ENCODE results near the gene GADD45GIP1.
"Not testable (repeated sequence)": the region's sequence is repeated elsewhere in the genome, so short reads cannot be mapped to it uniquely, and the experiment has no call there.

The GADD45GIP1 gene

GRCh38 chr19:12932392-12933286 lies 24.4 kb downstream of the GADD45GIP1 start:
- Histone ChIP-seq H3K4me3 (ENCODE audit: low read length in 2 of 2) (peak overlapping the region; percentile 87 to 99), H3K36me3 (ENCODE audit: control insufficient read depth in 2 of 2, insufficient read depth in 2 of 2, low read length in 2 of 2) (peaks cover 11 to 21% of the 10 kb centered on the region in 2 donors), H3K27me3 (ENCODE audit: control insufficient read depth in 2 of 2, insufficient read depth in 2 of 2, low read length in 2 of 2) (no peaks in the 10 kb centered on the region), H3K9me3 (ENCODE audit: control insufficient read depth in 2 of 2, low read length in 2 of 2) (no peaks in the 10 kb centered on the region), H3K27ac (ENCODE audit: low read depth in 2 of 2, low read length in 2 of 2) (peak overlapping the region in 1 of 2 donors; percentile 85), H3K9ac (ENCODE audit: low read depth in 1 of 2, low read length in 2 of 2) (peak overlapping the region; percentile 94 to 95), H3K4me1 (ENCODE audit: control insufficient read depth in 2 of 2, insufficient read depth in 2 of 2, low read length in 2 of 2) (peaks cover 12 to 15% of the 10 kb centered on the region in 2 donors)

DNA sequence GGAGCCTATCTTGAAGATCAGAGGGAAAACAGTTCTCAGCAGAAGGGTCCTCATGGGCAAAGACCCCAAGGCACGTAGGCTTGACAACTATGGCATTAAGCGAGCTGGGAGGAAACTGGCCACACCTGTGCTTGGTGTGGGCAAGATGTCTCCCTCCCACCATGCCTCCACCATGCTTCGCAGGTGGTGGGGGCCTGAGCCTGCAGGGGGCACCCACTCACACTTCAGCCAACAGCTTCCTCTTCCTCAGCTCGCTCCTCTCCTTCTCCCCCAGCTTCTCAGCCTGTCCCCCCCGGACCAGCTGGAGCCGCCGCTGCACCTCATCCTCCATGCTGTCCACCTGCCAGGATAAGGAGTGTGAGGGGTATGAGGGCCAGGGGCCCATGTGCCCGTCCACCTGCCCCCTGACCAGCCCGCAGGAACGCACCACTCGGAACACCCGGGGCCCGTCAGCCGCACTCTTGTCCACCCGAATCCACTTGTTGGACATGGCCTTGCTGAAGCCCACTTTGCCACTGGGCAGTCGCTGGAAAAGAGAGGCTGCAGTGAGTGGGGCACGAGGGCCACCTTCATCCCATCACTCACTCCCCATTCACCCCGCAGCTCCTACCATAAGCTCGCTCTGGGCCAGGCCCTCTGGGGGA lies 26.9 kb downstream of the GADD45GIP1 start:
- no peak overlapping the region for H3K9ac ChIP-seq (ENCODE audit: low read depth in 1 of 2, low read length in 2 of 2)
- H3K9me3 ChIP-seq (ENCODE audit: control insufficient read depth in 2 of 2, low read length in 2 of 2): no peaks in the 10 kb centered on the region
- H3K4me3 ChIP-seq (ENCODE audit: low read length in 2 of 2): no peak overlapping the region
- peaks cover 20 to 32% of the 10 kb centered on the region in 2 donors for H3K36me3 ChIP-seq (ENCODE audit: control insufficient read depth in 2 of 2, insufficient read depth in 2 of 2, low read length in 2 of 2)
- H3K27ac ChIP-seq (ENCODE audit: low read depth in 2 of 2, low read length in 2 of 2): no peak overlapping the region
- H3K27me3 ChIP-seq (ENCODE audit: control insufficient read depth in 2 of 2, insufficient read depth in 2 of 2, low read length in 2 of 2): no peaks in the 10 kb centered on the region
- H3K4me1 ChIP-seq (ENCODE audit: control insufficient read depth in 2 of 2, insufficient read depth in 2 of 2, low read length in 2 of 2): peaks cover 9 to 10% of the 10 kb centered on the region in 2 donors

- no peak overlapping the region for H3K4me3 ChIP-seq (ENCODE audit: low read length in 2 of 2)
- no peak overlapping the region for H3K9ac ChIP-seq (ENCODE audit: low read depth in 1 of 2, low read length in 2 of 2)
- H3K27me3 ChIP-seq (ENCODE audit: control insufficient read depth in 2 of 2, insufficient read depth in 2 of 2, low read length in 2 of 2): no peaks in the 10 kb centered on the region
- no peaks in the 10 kb centered on the region for H3K4me1 ChIP-seq (ENCODE audit: control insufficient read depth in 2 of 2, insufficient read depth in 2 of 2, low read length in 2 of 2)
- no peaks in the 10 kb centered on the region for H3K9me3 ChIP-seq (ENCODE audit: control insufficient read depth in 2 of 2, low read length in 2 of 2)
- peaks cover 40 to 56% of the 10 kb centered on the region in 2 donors for H3K36me3 ChIP-seq (ENCODE audit: control insufficient read depth in 2 of 2, insufficient read depth in 2 of 2, low read length in 2 of 2)
- no peak overlapping the region for H3K27ac ChIP-seq (ENCODE audit: low read depth in 2 of 2, low read length in 2 of 2)
These were observed 32.3 kb downstream of the GADD45GIP1 start for GRCh38 chr19:12924621-12925310.

GRCh38 chr19:12922959-12923358 lies 34.1 kb downstream of the GADD45GIP1 start:
- Histone ChIP-seq H3K9ac (ENCODE audit: low read depth in 1 of 2, low read length in 2 of 2) (no peak overlapping the region), H3K36me3 (ENCODE audit: control insufficient read depth in 2 of 2, insufficient read depth in 2 of 2, low read length in 2 of 2) (peaks cover 33 to 42% of the 10 kb centered on the region in 2 donors), H3K9me3 (ENCODE audit: control insufficient read depth in 2 of 2, low read length in 2 of 2) (no peaks in the 10 kb centered on the region), H3K4me1 (ENCODE audit: control insufficient read depth in 2 of 2, insufficient read depth in 2 of 2, low read length in 2 of 2) (peaks cover 3 to 6% of the 10 kb centered on the region in 2 donors), H3K27ac (ENCODE audit: low read depth in 2 of 2, low read length in 2 of 2) (no peak overlapping the region), H3K4me3 (ENCODE audit: low read length in 2 of 2) (no peak overlapping the region), H3K27me3 (ENCODE audit: control insufficient read depth in 2 of 2, insufficient read depth in 2 of 2, low read length in 2 of 2) (no peaks in the 10 kb centered on the region)

- H3K27me3 ChIP-seq (ENCODE audit: control insufficient read depth in 2 of 2, insufficient read depth in 2 of 2, low read length in 2 of 2): no peaks in the 10 kb centered on the region
- H3K9ac ChIP-seq (ENCODE audit: low read depth in 1 of 2, low read length in 2 of 2): no peak overlapping the region
- no peak overlapping the region for H3K4me3 ChIP-seq (ENCODE audit: low read length in 2 of 2)
- H3K36me3 ChIP-seq (ENCODE audit: control insufficient read depth in 2 of 2, insufficient read depth in 2 of 2, low read length in 2 of 2): peaks cover 24 to 32% of the 10 kb centered on the region in 2 donors
- H3K4me1 ChIP-seq (ENCODE audit: control insufficient read depth in 2 of 2, insufficient read depth in 2 of 2, low read length in 2 of 2): peaks cover 3 to 6% of the 10 kb centered on the region in 2 donors
- H3K27ac ChIP-seq (ENCODE audit: low read depth in 2 of 2, low read length in 2 of 2): no peak overlapping the region
- H3K9me3 ChIP-seq (ENCODE audit: control insufficient read depth in 2 of 2, low read length in 2 of 2): no peaks in the 10 kb centered on the region
These were observed 36.0 kb downstream of the GADD45GIP1 start for GRCh38 chr19:12921047-12921446.

GRCh38 chr19:12918253-12918652 lies 38.8 kb downstream of the GADD45GIP1 start:
- no peaks in the 10 kb centered on the region for H3K9me3 ChIP-seq (ENCODE audit: control insufficient read depth in 2 of 2, low read length in 2 of 2)
- H3K4me3 ChIP-seq (ENCODE audit: low read length in 2 of 2): no peak overlapping the region
- no peak overlapping the region for H3K27ac ChIP-seq (ENCODE audit: low read depth in 2 of 2, low read length in 2 of 2)
- H3K4me1 ChIP-seq (ENCODE audit: control insufficient read depth in 2 of 2, insufficient read depth in 2 of 2, low read length in 2 of 2): peaks cover 4 to 6% of the 10 kb centered on the region in 2 donors
- peaks cover 11% of the 10 kb centered on the region in 2 donors for H3K36me3 ChIP-seq (ENCODE audit: control insufficient read depth in 2 of 2, insufficient read depth in 2 of 2, low read length in 2 of 2)
- H3K9ac ChIP-seq (ENCODE audit: low read depth in 1 of 2, low read length in 2 of 2): no peak overlapping the region
- H3K27me3 ChIP-seq (ENCODE audit: control insufficient read depth in 2 of 2, insufficient read depth in 2 of 2, low read length in 2 of 2): no peaks in the 10 kb centered on the region

- peaks cover 8 to 14% of the 10 kb centered on the region in 2 donors for H3K4me1 ChIP-seq (ENCODE audit: control insufficient read depth in 2 of 2, insufficient read depth in 2 of 2, low read length in 2 of 2)
- not testable (repeated sequence) for H3K9me3 ChIP-seq (ENCODE audit: control insufficient read depth in 2 of 2, low read length in 2 of 2); H3K27me3 ChIP-seq (ENCODE audit: control insufficient read depth in 2 of 2, insufficient read depth in 2 of 2, low read length in 2 of 2); H3K4me3 ChIP-seq (ENCODE audit: low read length in 2 of 2); H3K27ac ChIP-seq (ENCODE audit: low read depth in 2 of 2, low read length in 2 of 2); H3K9ac ChIP-seq (ENCODE audit: low read depth in 1 of 2, low read length in 2 of 2); H3K36me3 ChIP-seq (ENCODE audit: control insufficient read depth in 2 of 2, insufficient read depth in 2 of 2, low read length in 2 of 2)
These were observed 41.2 kb downstream of the GADD45GIP1 start for GRCh38 chr19:12915860-12916259.

- no peaks in the 10 kb centered on the region for H3K36me3 ChIP-seq (ENCODE audit: control insufficient read depth in 2 of 2, insufficient read depth in 2 of 2, low read length in 2 of 2)
- H3K27ac ChIP-seq (ENCODE audit: low read depth in 2 of 2, low read length in 2 of 2): peak overlapping the region; percentile 64 to 66
- peaks cover 8 to 11% of the 10 kb centered on the region in 2 donors for H3K4me1 ChIP-seq (ENCODE audit: control insufficient read depth in 2 of 2, insufficient read depth in 2 of 2, low read length in 2 of 2)
- peak overlapping the region in 1 of 2 donors; percentile 28 for H3K4me3 ChIP-seq (ENCODE audit: low read length in 2 of 2)
- H3K9me3 ChIP-seq (ENCODE audit: control insufficient read depth in 2 of 2, low read length in 2 of 2): no peaks in the 10 kb centered on the region
- no peaks in the 10 kb centered on the region for H3K27me3 ChIP-seq (ENCODE audit: control insufficient read depth in 2 of 2, insufficient read depth in 2 of 2, low read length in 2 of 2)
- H3K9ac ChIP-seq (ENCODE audit: low read depth in 1 of 2, low read length in 2 of 2): no peak overlapping the region
These were observed 43.0 kb downstream of the GADD45GIP1 start for GRCh38 chr19:12913851-12914690.

DNA sequence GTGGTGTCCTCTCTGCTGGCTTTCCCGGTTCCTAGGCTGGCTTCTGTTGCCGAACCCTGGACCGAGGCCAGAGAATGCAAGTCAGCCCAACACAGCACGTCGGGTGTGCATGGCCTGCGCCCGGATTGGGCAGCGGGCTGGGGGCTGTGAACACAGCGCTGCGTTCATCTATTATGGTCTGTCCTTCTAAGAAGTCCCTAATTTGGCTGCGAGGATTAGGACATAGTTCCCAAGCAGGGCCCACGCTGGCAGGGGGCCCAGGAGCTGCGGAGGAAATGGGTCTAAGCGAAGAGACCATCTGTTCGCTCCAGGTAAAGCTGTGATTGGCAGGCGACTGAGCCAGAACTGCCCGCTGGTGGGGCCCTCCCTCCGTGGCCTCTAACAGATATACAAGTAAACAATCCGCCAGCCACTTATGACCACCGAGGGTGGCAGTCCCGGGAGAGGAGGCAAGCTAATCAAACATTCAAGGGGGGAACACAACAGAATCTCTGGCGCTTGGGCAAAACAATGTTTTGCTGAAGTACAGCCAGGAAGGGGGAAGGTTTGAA lies 43.9 kb downstream of the GADD45GIP1 start:
- H3K9ac ChIP-seq (ENCODE audit: low read depth in 1 of 2, low read length in 2 of 2): peak overlapping the region; percentile 10
- peak overlapping the region in 1 of 2 donors; percentile 2 for H3K4me3 ChIP-seq (ENCODE audit: low read length in 2 of 2)
- peak overlapping the region; percentile 35 to 64 for H3K27ac ChIP-seq (ENCODE audit: low read depth in 2 of 2, low read length in 2 of 2)

More for the DNA sequence above, 43.9 kb downstream of the GADD45GIP1 start:
- Histone ChIP-seq H3K36me3 (ENCODE audit: control insufficient read depth in 2 of 2, insufficient read depth in 2 of 2, low read length in 2 of 2) (no peaks in the 10 kb centered on the region), H3K9me3 (ENCODE audit: control insufficient read depth in 2 of 2, low read length in 2 of 2) (no peaks in the 10 kb centered on the region), H3K4me1 (ENCODE audit: control insufficient read depth in 2 of 2, insufficient read depth in 2 of 2, low read length in 2 of 2) (peaks cover 5 to 8% of the 10 kb centered on the region in 2 donors), H3K27me3 (ENCODE audit: control insufficient read depth in 2 of 2, insufficient read depth in 2 of 2, low read length in 2 of 2) (no peaks in the 10 kb centered on the region)

Data from mucosa of rectum (tissue), 2 donors.